Neural cell (in vitro differentiated cells): ENCODE results near the gene USP10. TPM values are rescaled to one million over a fixed set of nuclear protein-coding genes. Genes with fewer than 3 reads are reported as not detected.

Experiments used
- H2AFZ ChIP-seq: fragments of 200-600, 300-800 bp; sonication (generic), shearing (Covaris generic); 2 replicates; pipeline ENCODE4 v1.6.0; 2014; ENCODE audit warnings: low read depth, mild to moderate bottlenecking, antibody characterized with exemption, low read length, moderate library complexity
- H3F3A ChIP-seq: fragments of 200-600 bp; shearing (Covaris generic); 2 replicates; pipeline ENCODE4 v1.6.1; 2016; ENCODE audit warnings: mild to moderate bottlenecking, moderate library complexity, mixed read lengths, antibody characterized with exemption, low read length; ENCODE audit not compliant: insufficient read depth, poor library complexity, severe bottlenecking
- H3K27ac ChIP-seq: fragments of 200-600, 300-800 bp; sonication (generic), shearing (Covaris generic); 2 replicates; pipeline ENCODE4 v1.5.1; 2014; ENCODE audit warnings: mild to moderate bottlenecking, low read length, moderate library complexity
- H3K27me3 ChIP-seq: fragments of 300-800, 200-600 bp; sonication (generic), shearing (Covaris generic); 2 replicates; pipeline ENCODE4 v1.6.0; 2014; ENCODE audit warnings: mild to moderate bottlenecking, low read depth, low read length, moderate library complexity; ENCODE audit not compliant: insufficient read depth
- H3K36me3 ChIP-seq: fragments of 300-800, 200-600 bp; sonication (generic), shearing (Covaris generic); 2 replicates; pipeline ENCODE4 v1.5.1; 2014; ENCODE audit warnings: mild to moderate bottlenecking, antibody characterized with exemption, low read length, moderate library complexity; ENCODE audit not compliant: insufficient read depth
- H3K4me2 ChIP-seq: fragments of 300-800, 200-600 bp; sonication (generic), shearing (Covaris generic); 2 replicates; pipeline ENCODE4 v1.6.0; 2014; ENCODE audit warnings: mild to moderate bottlenecking, low read length
- H3K4me3 ChIP-seq: fragments of 300-800, 200-600 bp; sonication (generic), shearing (Covaris generic); 2 replicates; pipeline ENCODE4 v1.5.1; 2014; ENCODE audit warnings: mild to moderate bottlenecking, low read length, moderate library complexity
- H3K79me2 ChIP-seq: fragments of 200-600 bp; shearing (Covaris generic); replicated peaks from 2 replicates; pipeline ENCODE4 v1.6.0; 2014; ENCODE audit warnings: mild to moderate bottlenecking, low read length, moderate library complexity; ENCODE audit not compliant: insufficient read depth
- H3K9ac ChIP-seq: fragments of 300-800, 200-600 bp; sonication (generic), shearing (Covaris generic); 2 replicates; pipeline ENCODE4 v1.6.1; 2016; ENCODE audit warnings: mild to moderate bottlenecking, low read length, mixed read lengths
- H3K9me2 ChIP-seq: fragments of 200-600 bp; shearing (Covaris generic); 2 replicates; pipeline ENCODE4 v1.6.1; 2016; ENCODE audit warnings: mild to moderate bottlenecking, low read length, mixed read lengths; ENCODE audit not compliant: insufficient read depth
- H3K9me3 ChIP-seq: fragments of 200-600, 300-800 bp; sonication (generic), shearing (Covaris generic); 2 replicates; pipeline ENCODE4 v1.6.1; 2016; ENCODE audit warnings: mild to moderate bottlenecking, mixed run types, low read length, moderate library complexity, mixed read lengths
- H4K20me1 ChIP-seq: fragments of 200-600 bp; shearing (Covaris generic); 2 replicates; pipeline ENCODE4 v1.6.1; 2016; ENCODE audit warnings: mild to moderate bottlenecking, mixed run types; ENCODE audit not compliant: insufficient read depth
- CTCF ChIP-seq: fragments of 450-650 bp; IDR thresholded peaks from 2 replicates; pipeline ENCODE4 v1.5.1; 2014; ENCODE audit warnings: antibody characterized with exemption, mild to moderate bottlenecking, moderate library complexity; ENCODE audit not compliant: poor library complexity, severe bottlenecking
- EP300 ChIP-seq: fragments of 450-650 bp; conservative IDR thresholded peaks from 2 replicates; pipeline ENCODE4 v1.6.1; 2014; ENCODE audit warnings: antibody characterized with exemption, mild to moderate bottlenecking, moderate library complexity; ENCODE audit not compliant: poor library complexity, severe bottlenecking
- EZH2 ChIP-seq: fragments of 200-600, 300-800 bp; shearing (Covaris generic), sonication (generic); IDR thresholded peaks from 2 replicates; pipeline ENCODE4 v1.6.1; 2014; ENCODE audit warnings: antibody characterized with exemption, low read length, borderline replicate concordance, mild to moderate bottlenecking; ENCODE audit not compliant: insufficient read depth, poor library complexity, severe bottlenecking
- MXI1 ChIP-seq: fragments of 450-650 bp; conservative IDR thresholded peaks from 2 replicates; pipeline ENCODE4 v1.6.1; 2014; ENCODE audit warnings: antibody characterized with exemption, mild to moderate bottlenecking; ENCODE audit not compliant: poor library complexity, severe bottlenecking
- POLR2AphosphoS5 ChIP-seq: IDR thresholded peaks from 2 replicates; pipeline ENCODE4 v1.6.1; 2012
- RAD21 ChIP-seq: fragments of 450-650 bp; conservative IDR thresholded peaks from 2 replicates; pipeline ENCODE4 v1.6.1; 2014; ENCODE audit warnings: antibody characterized with exemption, mild to moderate bottlenecking, moderate library complexity
- SMC3 ChIP-seq: fragments of 450-650 bp; conservative IDR thresholded peaks from 2 replicates; pipeline ENCODE4 v1.6.1; 2014; ENCODE audit warnings: antibody characterized with exemption, mild to moderate bottlenecking, moderate library complexity; ENCODE audit not compliant: poor library complexity
- TAF1 ChIP-seq: IDR thresholded peaks from 2 replicates; pipeline ENCODE4 v1.6.1; 2012; ENCODE audit warnings: low read depth
- polyA plus RNA-seq: library from polyadenylated mRNA; depleted of rRNA; stranded (reverse); fragments of >200 nt; gene quantifications from 2 replicates; pipeline ENCODE4 v1.2.3, GENCODE V29; 2014

USP10 gene
- polyA plus RNA-seq, 1 donor from 2014 or later = 48.9 TPM

GRCh38 chr16:84763164-84763563, 63.4 kb downstream of the USP10 start:
- H3K9me3 ChIP-seq = no peaks in the 10 kb centered on the region
- TF ChIP-seq CTCF (no peak), MXI1 (no peak), EP300 (no peak), RAD21 (no peak)
- H3K27me3 ChIP-seq = no peaks in the 10 kb centered on the region
- H3K4me2 ChIP-seq = no peak overlapping the region
- H3K9ac ChIP-seq = no peak overlapping the region
- no peak overlapping the region for H3K4me3 ChIP-seq
- no peak overlapping the region for H2AFZ ChIP-seq
- peaks cover 2% of the 10 kb centered on the region for H3K36me3 ChIP-seq
- H3K9me2 ChIP-seq = no peaks in the 10 kb centered on the region
- H3K27ac ChIP-seq = no peak overlapping the region
- no peaks in the 10 kb centered on the region for H4K20me1 ChIP-seq
- H3F3A ChIP-seq = no peaks in the 10 kb centered on the region
- no peaks in the 10 kb centered on the region for H3K79me2 ChIP-seq

- Histone ChIP-seq H3K4me3 (no peak overlapping the region), H3K4me2 (no peak overlapping the region), H3K79me2 (no peaks in the 10 kb centered on the region), H2AFZ (no peak overlapping the region), H3K27me3 (no peaks in the 10 kb centered on the region), H3K27ac (no peak overlapping the region), H3K36me3 (peaks cover 6% of the 10 kb centered on the region), H3K9me2 (no peaks in the 10 kb centered on the region), H3K9me3 (no peaks in the 10 kb centered on the region), H3F3A (no peaks in the 10 kb centered on the region), H3K9ac (no peak overlapping the region), H4K20me1 (no peaks in the 10 kb centered on the region)
- TF ChIP-seq RAD21 (no peak), SMC3 (no peak), MXI1 (no peak), EP300 (no peak), CTCF (no peak), EZH2 (no peak), POLR2AphosphoS5 (no peak)
These were observed 63.8 kb downstream of the USP10 start for GRCh38 chr16:84763629-84764028.

- H2AFZ ChIP-seq = no peak overlapping the region
- TF ChIP-seq EZH2 = no peak
- no peak for TF ChIP-seq TAF1
- H3K9me2 ChIP-seq = no peaks in the 10 kb centered on the region
- no peak overlapping the region for H3K4me2 ChIP-seq
- no peaks in the 10 kb centered on the region for H3K9me3 ChIP-seq
- no peaks in the 10 kb centered on the region for H4K20me1 ChIP-seq
- no peaks in the 10 kb centered on the region for H3K79me2 ChIP-seq
- H3K9ac ChIP-seq = no peak overlapping the region
- H3K27ac ChIP-seq = no peak overlapping the region
- no peaks in the 10 kb centered on the region for H3K27me3 ChIP-seq
- no peaks in the 10 kb centered on the region for H3F3A ChIP-seq
- H3K4me3 ChIP-seq = no peak overlapping the region
- H3K36me3 ChIP-seq = peaks cover 6% of the 10 kb centered on the region
These were observed 65.2 kb downstream of the USP10 start for GRCh38 chr16:84764970-84765369.
